Globus pallidus (tissue), 1 donor: ENCODE results near the gene YIF1A.
"Not testable (repeated sequence)": the region's sequence is repeated elsewhere in the genome, so short reads cannot be mapped to it uniquely, and the experiment has no call there.

Source experiments
- DNase-seq: peaks from one replicate; pipeline ENCODE4 v3.0.0-alpha.2; 2015; ENCODE audit warnings: low spot score

Gene YIF1A

DNA sequence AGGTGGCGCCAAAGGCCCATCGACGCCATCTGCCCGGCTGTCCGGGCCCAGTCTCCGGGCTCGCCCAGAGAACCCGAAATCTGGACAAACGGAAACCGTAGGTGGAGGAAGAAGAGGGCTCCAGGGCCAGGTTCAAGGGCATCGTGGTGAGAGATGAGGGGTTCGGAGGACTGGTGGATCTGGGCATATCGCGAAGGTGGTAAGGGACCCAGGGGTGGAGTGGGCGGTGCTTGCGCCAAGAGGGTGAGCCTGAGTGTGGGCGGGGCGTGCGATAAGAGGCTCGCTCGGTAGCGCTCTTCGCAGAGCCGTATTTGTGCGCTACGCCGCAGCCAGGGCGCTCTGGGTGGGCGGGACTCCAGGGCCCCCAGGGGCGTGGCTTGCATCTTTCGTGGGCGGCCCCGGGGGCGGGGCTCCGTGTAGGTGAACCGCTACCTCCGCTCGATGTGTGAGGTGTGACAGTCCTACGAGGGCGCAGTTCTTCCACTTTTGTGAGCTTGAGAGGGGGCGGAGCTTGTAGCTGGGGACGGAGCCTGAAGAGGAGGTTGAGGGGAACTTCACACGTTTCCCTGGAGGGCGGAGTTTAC lies 23.1 kb upstream of the YIF1A start:
- peak; percentile 88 for DNase-seq

DNA sequence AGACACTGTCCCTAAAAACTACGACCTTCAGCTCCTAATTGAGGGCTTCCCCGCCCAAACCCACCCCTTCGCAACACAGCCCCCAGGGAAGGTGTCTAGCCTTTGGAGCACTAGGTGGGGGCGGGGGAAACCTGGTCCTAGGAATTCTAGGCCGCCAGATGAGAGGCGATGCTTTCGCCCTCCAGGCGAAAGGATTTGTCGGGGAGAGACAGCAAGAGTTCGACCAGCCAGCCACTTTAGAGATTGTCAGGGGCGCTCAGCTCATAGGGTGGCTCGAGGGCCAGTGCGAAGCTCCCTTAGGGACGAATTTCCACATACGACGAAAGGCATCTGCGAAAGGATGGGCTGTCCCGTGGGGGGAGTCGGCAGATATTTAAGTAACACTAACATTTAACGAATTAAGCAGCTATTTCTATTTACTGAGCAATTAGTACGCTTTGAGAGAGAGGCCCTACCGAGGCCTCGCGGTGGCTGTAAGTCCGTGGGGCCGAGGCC lies 22.6 kb upstream of the YIF1A start:
- DNase-seq = no peak

DNA sequence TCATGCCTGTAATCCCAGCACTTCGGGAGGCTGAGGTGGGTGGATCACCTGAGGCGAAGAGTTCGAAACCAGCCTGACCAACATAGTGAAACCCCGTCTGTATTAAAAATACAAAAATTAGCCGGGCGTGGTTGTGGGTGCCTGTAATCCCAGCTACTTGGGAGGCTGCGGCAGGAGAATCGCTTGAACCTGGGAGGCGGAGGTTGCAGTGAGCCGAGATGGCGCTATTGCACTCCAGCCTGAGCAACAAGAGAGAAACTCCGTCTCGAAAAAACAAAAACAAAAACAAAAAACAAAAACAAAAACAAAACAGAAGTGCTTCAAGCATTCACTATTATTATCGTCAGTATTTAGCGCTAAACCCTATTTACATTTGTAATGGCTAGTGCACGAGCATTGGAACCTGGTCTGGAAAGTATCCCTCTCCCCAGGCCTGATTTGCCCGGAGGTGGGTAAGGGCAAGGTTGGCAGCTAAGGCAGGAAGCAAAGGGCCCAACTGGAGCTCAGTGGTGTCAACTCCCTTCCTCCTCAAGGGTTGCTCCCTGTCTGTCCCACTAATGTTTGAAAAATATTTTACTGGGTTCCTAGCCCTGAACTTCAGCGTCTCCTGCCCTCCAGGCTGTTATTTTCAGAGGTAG lies 22.0 kb upstream of the YIF1A start:
- not testable (repeated sequence) for DNase-seq

DNA sequence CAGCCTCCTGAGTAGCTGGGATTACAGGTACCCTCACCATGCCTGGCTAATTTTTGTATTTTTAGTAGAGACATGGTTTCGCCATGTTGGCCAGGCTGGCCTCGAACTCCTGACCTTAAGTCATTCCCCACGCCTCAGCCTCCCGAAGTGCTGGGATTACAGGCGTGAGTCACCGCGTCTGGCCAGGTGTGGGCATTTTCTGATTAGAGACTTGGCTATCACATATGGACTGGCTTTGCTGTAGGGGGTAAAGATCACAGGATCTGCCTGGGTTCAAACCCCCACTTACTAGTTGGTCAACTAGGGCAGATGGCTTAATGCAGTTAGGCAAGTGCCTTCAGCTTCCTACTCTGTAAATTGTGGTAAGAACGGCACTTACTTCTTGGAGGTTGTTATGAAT lies 21.4 kb upstream of the YIF1A start:
- DNase-seq = no peak

DNA sequence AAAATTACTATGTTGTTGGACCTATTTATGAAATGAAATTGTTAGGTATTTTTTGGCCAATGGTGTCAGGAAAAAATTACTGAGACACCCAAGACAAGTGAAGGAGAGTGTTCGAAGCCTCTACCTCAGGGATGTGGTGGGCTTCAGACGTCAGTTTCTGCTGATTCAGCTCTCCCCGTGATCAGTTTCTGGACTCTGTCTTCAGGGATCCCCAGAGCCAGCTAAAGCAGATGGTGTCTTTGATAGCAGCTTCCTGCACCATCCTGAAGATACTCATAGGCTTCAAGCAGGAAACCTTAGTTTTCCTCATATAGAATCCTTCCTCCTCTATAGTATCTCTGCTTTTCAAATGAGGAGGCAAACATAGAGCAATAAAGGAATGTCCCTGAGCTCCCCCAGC lies 20.5 kb upstream of the YIF1A start:
- DNase-seq = no peak

DNA sequence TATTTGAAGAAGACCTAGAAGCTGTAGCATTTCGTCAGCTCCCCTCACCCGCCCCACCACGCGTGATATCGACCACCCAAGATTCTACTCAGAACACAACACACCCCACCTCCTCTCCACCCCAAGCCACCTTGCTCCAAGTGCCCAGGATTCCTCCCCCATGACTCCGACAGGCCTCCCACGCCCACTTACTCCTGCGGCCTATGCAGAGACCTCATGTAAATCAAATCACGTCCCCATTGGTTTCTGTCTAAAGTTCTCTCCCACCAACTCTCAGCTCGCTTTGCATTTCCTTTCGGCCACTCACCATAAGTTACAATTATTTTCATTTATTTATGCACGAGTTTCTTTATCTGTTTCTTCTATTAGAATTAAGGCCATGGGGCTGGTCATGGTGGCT lies 13.7 kb upstream of the YIF1A start:
- no peak for DNase-seq

DNA sequence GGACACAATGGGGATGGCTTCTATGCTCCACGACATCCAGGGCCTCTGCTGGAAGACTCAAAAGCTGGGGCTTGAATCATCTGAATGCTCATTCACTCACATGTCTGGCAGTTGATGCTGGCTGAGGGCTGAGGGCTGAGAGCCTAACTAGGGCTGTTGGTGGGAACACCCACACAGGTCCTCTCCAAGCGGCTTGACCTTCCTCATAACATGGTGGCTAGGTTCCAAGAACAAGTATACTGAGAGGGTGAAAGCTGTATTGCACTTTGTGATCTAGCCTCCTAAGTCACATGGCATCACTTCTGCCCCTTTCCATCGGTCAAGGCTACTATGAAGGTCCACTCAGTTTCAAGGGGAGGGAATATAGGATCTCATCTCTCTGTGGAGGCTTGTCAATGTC lies 10.2 kb upstream of the YIF1A start:
- DNase-seq = no peak

DNA sequence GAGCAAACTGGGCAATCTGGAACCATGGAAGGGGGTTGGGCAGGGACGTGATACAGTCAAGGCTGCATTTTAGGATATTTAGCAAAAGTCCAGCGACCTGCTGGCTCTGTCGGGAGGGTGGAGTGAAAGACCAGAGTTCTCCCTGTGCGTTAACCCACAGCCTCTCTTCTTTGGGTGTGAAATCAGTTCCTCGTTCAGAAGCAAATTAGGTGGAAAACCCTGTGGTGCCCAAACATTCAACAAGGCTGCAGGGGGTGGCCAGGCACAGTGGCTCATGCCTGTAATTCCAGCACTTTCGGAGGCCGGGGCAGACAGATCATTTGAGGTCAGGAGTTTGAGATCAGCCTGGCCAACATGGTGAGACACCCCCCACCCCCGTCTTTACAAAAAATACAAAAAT lies 8.7 kb upstream of the YIF1A start:
- DNase-seq = no peak

DNA sequence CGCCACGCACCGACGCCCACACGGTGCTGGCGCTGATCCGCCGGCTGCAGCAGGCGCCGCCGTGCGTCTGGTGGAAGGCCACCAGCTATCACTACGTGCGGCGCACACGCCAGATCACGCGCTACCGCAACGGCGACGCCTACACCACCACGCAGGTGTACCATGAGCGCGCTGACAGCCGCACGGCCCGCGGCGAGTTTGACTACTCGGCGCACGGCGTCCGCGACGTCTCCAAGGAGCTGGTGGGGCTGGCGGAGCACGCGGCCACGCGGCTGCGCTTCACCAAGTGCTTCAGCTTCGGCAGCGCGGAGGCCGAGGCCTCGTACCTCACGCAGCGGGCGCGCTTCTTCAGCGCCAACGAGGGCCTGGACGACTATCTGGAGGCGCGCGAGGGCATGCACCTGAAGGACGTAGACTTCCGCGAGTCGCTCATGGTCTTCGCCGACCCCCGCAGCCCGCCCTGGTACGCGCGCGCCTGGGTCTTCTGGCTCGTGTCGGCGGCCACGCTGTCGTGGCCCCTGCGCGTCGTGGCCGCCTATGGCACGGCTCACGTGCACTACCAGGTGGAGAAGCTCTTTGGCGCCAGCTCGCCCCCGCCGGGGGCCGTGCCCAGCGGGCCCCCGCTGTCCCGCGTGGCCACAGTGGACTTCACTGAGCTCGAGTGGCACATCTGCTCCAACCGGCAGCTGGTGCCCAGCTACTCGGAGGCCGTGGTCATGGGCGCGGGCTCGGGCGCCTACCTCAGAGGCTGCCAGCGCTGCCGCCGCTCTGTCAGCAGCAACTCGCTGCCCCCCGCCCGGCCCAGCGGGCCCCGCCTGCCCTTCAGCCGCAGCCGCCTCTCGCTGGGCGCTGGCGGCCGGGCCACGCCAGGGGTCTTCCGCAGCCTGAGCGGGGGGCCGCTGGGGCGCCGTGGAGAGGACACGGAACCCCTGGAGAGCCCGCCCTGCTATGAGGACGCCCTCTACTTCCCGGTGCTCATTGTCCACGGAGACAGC lies 6.0 kb upstream of the YIF1A start:
- DNase-seq = no peak

DNA sequence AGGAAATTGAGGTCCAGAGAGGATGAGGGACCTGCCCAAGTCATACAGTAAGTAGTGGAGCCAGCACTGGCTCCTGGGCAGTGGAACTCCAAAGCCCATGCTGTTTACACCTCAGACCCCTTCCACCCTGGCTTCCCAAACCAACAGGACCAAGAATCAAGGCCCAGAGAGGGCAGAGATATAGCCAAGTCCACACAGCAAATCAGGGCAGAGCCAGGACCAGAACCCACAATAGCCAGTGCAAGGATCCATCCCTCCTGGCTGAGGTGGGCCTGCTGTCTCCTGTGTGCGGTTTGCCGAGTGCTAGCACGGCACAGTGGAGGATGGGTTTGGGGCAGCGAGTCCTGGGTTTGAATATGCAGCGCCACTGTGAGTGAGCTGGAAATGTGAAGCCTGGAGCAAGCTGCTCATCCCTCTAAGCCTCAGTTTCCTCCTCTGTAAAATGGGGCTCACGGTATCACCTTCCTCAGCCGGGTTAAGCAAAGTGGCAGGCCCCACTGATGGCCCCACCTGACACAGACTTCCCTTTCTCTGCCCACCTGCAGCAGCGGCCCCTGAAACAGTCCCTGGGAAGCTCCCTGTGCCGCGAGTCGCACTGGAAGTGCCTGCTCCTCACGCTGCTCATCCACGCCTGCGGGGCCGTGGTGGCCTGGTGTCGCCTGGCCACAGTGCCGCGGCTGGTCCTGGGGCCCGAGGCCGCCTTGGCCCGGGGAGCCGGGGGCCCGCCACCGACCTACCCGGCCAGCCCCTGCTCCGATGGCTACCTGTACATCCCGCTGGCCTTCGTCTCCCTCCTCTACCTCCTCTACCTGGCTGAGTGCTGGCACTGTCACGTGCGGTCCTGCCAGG lies 5.1 kb upstream of the YIF1A start:
- DNase-seq = no peak

DNA sequence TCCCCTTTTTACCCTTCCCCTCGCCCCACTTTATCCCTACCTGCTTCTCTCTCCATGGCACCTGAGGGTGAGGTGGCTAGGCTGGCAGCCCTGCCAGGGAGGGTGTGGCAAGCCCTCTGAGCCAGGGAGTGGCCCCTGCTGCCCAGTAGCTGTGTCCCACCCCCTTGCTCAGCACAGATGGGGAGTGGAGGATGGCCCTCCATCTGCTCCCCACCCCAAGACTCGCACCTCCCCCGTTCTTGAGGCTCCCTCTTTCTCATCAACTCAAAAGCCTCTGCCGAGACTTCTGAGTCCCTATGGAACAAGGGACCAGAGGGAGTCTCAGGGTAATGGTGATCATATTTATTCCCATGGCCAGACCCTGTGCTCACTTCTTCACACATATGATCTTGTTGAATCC lies 4.4 kb upstream of the YIF1A start:
- DNase-seq = no peak

DNA sequence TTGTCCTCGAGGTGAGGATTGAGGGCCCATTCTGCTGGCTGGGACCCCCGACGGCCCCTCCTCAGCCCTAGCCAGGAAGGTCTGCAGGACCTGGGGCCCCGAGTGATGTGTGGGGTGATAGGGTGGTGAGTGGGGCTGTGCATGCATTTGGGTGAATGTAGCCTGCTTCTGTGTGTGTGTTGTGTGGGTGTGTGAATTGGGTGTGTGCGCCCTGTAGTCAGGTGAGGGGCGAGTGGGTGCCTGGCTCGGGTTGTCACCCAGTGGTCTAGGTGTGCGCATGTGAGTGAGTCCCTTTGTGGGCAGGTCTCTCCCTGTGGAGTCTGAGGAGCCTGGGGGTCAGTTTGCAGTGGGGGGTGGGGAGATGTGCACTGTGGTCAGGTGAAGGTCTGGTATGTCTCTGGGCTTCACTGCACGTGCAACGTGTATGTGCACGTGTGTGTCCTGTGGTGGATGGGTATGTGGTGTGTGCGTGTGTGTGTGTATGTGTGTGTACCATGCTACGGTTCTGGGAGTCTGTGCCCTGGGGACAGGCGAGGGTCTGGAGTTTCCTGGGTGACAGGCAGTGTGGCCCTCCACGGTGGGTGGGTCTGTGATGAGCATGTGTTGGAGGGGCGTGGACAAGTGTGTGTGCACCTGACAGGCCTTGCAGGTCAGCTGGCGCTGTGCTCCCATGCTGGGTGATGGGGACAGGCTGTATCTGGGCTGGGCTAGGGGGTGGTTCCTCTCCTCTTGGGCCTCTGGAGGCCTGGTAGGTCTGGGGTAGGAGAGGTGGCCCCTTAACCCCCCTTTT lies 3.8 kb upstream of the YIF1A start:
- no peak for DNase-seq

DNA sequence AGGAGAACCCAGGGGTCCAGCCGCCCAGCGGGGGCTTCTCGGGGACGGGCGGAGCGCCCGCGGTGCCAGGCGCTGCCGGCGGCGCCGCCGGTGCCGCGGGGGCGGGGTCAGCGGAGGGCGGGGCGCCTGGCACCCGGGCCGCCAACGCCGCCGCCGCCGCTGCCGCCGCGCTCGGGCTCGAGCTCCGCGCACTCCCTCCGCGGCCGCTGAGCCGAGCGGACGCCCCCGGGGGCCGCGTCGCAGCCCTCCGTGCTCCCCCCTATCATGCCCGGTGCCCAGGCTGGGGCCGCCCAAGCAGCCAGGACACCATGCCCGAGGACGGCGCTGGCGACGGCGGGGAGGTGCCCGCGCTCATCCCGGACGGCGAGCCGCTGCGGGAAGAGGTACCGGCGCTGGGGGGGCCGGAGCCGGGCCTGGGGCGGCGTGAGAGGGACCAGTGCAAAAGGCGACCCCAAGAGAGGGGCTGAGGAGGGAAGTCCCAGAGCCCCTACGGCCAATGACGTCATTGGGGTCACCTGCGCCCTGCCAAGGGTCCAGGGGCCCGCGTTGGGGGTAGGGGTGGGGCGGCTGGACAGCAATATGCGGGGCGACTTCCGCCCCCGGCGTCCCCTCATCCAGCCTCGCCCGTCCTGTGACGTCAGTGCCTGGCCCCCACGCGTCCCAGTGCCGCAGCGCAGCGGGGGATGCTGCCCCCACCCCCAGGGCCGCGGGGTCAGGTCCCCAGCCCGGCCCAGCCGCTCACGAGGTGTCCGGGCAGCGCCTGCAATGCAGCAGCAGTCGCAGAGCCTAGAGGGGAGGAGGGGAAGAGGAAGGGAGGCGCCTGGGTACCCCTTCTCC lies 3.0 kb upstream of the YIF1A start, which contains the start of gene TMEM151A:
Gene TMEM151A (plus strand): TSS at position 189 of the 837 bp plus-strand sequence. CDS start 120 bp downstream, at position 309.
- peak; percentile 66 for DNase-seq

DNA sequence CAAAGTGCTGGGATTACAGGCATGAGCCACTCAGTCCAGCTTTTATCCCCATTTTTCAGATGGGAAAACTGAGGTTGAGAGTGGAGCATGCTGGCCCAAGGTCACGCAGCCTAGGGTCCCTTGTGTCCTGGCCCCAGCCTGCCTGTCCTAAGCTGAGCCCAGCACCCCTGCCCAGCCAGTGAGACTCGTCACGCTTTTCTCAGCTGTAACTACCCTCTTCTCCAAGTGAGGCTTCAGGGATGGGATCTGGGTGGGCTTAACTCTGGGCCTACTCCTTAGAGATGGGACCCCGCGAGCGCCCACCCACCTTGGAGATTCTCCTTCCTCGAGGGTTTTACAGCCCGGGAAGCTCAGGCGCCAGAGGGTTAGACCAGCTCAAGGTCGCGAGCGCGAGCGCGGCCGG lies 2.4 kb upstream of the YIF1A start:
- no peak for DNase-seq

DNA sequence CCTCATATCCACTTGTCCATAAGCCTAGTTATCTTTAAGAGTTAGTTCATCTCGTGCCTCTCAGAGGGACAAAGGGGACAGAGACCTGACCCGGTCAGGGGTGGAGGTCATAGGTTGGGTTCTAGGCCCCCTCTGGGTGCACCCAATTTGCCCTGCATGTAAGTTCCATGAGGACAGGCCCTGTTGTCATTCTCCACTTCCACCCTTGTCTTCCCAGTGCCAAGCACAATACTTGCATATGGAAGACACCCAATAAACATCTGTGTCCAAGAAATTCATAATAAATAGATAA lies 1.3 kb upstream of the YIF1A start:
- DNase-seq = no peak

DNA sequence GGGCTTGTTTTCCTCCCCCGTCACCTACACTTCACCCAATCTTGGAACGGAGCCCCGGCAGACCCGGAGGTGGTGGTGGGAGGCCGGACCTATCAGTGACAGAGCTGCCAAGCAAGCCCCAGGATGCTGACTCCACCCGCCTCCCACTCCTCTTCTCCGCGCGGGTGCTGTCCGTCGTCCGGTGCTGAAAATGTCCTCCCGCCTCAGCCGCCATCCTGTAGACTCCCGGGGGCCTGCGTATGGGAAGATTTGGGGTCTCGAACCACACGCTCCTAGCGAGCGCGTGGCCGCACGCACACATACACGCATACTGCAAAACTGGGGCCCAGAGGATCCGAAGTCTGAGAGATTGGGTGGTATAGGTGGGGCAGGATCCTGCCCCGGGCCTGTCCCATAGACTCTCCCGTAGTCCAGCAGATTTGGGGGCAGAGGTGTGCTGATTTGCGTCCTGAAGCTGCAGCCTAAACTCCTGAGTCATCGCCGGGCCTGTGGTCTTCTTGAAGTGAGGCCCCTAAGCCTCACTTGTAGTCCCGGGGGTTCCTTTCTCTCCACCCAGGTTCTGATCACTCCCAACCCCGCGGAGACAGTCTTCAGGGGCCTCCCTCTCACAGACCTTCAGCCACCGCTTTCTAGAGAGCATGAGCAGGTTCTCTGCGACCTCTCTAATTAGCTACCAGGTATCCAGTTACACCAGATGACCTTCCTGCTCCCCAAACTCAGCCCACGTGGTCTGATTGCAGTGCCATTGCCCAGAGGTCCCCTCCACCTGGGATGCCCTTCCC lies 796 bp upstream of the YIF1A start:
- no peak for DNase-seq

DNA sequence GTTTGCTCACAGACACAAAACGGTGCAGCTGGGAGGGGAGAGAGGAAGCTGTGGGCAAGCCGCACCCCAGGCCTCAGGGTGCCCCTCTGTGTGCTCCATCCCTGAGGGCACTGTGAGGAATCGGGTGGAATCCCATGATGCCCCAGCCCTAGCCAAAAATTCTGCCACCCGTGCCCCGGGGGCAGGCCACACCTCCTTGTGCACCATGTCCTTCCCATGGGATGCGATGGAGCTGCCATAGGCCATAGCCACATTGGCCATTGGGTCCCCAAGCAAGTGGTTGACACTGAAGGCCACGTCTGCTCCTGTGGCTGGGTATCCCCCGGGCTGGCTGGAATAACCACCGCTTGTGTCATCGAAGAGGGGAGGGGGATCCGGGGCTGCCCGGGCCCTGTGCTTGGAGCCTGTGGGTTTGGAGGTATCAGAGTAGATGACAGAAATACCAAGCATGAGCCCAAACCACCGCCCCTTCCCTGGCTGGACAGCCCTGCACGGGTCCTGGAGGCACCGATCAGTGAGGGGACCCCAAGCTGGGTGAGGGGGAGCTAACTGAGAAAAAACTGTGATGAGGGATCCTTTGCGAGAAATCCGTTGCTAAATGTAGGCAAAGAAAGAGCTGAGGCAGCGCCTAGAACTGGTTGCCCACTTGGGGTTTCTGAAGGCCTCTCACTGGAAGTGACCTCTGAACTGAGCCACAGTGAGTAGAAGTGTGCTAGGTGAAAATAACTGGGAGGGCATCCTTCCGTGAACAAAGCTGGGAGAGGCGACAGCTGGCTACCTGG lies 863 bp downstream of the YIF1A start:
- DNase-seq = no peak

DNA sequence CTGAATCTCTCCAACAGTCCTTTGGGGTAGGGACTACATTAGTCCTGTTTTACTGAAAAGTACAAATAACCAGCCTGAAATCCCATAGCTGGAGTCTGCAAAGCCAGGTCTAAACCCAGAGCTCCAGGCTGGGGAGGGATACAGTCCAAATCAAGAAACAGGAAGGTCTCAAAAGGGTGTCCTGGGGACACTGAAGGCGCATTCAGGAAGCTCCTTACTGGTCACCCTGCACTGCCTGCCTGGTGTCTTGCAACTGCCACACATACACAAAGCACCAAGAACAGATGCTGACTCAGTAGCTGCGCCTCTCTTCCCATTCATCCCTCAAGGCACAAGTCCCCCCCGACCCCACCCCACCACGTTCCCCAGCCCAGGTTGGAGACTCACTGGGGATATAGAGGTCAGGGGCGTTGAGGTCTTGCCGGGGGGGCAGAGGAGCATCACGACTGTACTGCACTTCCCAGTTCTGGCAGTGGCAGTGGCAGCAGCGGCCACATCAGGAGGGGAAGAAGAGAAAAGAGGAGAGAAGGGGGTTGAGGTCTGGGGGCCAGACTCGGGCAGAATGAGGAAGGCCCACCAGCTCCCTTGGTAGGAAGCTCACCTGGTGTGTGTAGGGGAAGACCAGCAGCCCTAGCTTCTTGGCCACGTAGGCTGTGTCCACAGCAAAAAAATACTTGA lies 1.6 kb downstream of the YIF1A start:
- DNase-seq = no peak
